ENCODE data around the gene PRF1. TPM values are rescaled to one million over a fixed set of nuclear protein-coding genes. Genes with fewer than 3 reads are reported as not detected.

The PRF1 gene
- total RNA-seq, 1 experiment from 2014 or later, result 6.4 TPM

GRCh38 chr10:70568113-70568512, 34.4 kb downstream of the PRF1 start:
- ChIA-PET POLR2A (no interaction called here), CTCF (interaction anchor here (1.0 kb wide), 1 partner anchor 9 kb away, joined by 5 read pairs; no protein-coding TSS in a partner anchor), RAD21 (ENCODE audit: low non-redundant PET in 1 of 2, low total read pairs in 2 of 2, uncharacterized antibody in 2 of 2, unreplicated experiment in 2 of 2) (no interaction called here)
- H3K4me2 ChIP-seq (ENCODE audit: low read length), result no peak overlapping the region
- no peaks in the 10 kb centered on the region for H3K27me3 ChIP-seq (ENCODE audit: insufficient read depth, low read length)
- H2AFZ ChIP-seq (ENCODE audit: low read depth, low read length, poor library complexity, severe bottlenecking), result no peak overlapping the region
- BruUV-seq (replicated peaks), result no TSS peak
- H3K4me3 ChIP-seq (replicated peaks in 1 of 2; ENCODE audit: low read depth in 1 of 2, low read length in 2 of 2), result no peak overlapping the region
- H3K4me1 ChIP-seq (ENCODE audit: control insufficient read depth in 1 of 2, insufficient read depth in 2 of 2, low read length in 2 of 2), result peaks cover 18 to 67% of the 10 kb centered on the region in 2 experiments
- no peaks in the 10 kb centered on the region for H3K79me2 ChIP-seq (ENCODE audit: insufficient read depth, low read length)
- no peak for ATAC-seq
- H3K27ac ChIP-seq (ENCODE audit: low read depth, low read length), result no peak overlapping the region
- H4K20me1 ChIP-seq (ENCODE audit: insufficient read depth), result no peaks in the 10 kb centered on the region
- intact Hi-C loops (cut with micrococcal nuclease), result no loop called here
- no peak overlapping the region for H3K9ac ChIP-seq (ENCODE audit: low read length)
- TF ChIP-seq CTCF (IDR thresholded peaks at IDR 0.05 in 2 of 3, conservative IDR thresholded peaks at IDR 0.05 in 1 of 3; ENCODE audit: borderline replicate concordance in 1 of 3, insufficient read depth in 1 of 3, low read depth in 2 of 3, low read length in 2 of 3), result no peak
- no peak for TF ChIP-seq EGR1 (IDR thresholded peaks at IDR 0.05; ENCODE audit: low read depth)
- no peak for TF ChIP-seq POLR2A (IDR thresholded peaks at IDR 0.05; ENCODE audit: borderline replicate concordance, extremely low read depth, insufficient read depth, insufficient read length)
- no peak for TF ChIP-seq TCF7L2 (IDR thresholded peaks at IDR 0.05; ENCODE audit: borderline replicate concordance, extremely low read depth, insufficient read depth, insufficient read length)
- TF ChIP-seq SIN3A (IDR thresholded peaks at IDR 0.05; ENCODE audit: low read depth), result no peak
- no peak for TF ChIP-seq CEBPB (IDR thresholded peaks at IDR 0.05; ENCODE audit: low read depth)
- no peak for TF ChIP-seq FOSL1 (IDR thresholded peaks at IDR 0.05; ENCODE audit: low read depth)
- no peak for TF ChIP-seq REST (IDR thresholded peaks at IDR 0.05; ENCODE audit: low read depth)
- TF ChIP-seq CBX3 (IDR thresholded peaks at IDR 0.05; ENCODE audit: low read depth), result no peak
- no peak for TF ChIP-seq ZBTB33 (IDR thresholded peaks at IDR 0.05; ENCODE audit: extremely low read depth, insufficient replicate concordance, low read length)
- DNase-seq (ENCODE audit: low read depth, low spot score), result no peak
- peaks cover 0 to 8% of the 10 kb centered on the region in 2 experiments; a peak in 1 of 4 replicates for H3K36me3 ChIP-seq (ENCODE audit: control insufficient read depth in 1 of 2, insufficient read depth in 2 of 2, low read length in 2 of 2)
- no peaks in the 10 kb centered on the region for H3K9me3 ChIP-seq (ENCODE audit: control insufficient read depth in 1 of 2, insufficient read depth in 1 of 2, low read depth in 1 of 2, low read length in 2 of 2)
- no peaks in the 10 kb centered on the region for H3K9me2 ChIP-seq (ENCODE audit: insufficient read depth)
